ENCODE measurements around the gene IFI27L2. TPM values are rescaled to one million over a fixed set of nuclear protein-coding genes. Genes with fewer than 3 reads are reported as not detected.

IFI27L2 gene
- total RNA-seq, 1 experiment from 2014 or later = 12.4 TPM

GRCh38 chr14:94124582-94125377, 4.6 kb downstream of the IFI27L2 start:
- CTCF ChIA-PET = no interaction called here
- no TSS peak for BruUV-seq (replicated peaks)
- no peaks in the 10 kb centered on the region for H3K36me3 ChIP-seq (ENCODE audit: insufficient read depth, low read length, poor library complexity, severe bottlenecking)
- intact Hi-C loops (cut with micrococcal nuclease; ENCODE audit: unreplicated experiment) = no loop called here
- no peak overlapping the region for H3K27ac ChIP-seq (ENCODE audit: low read depth, low read length, poor library complexity, severe bottlenecking)
- POLR2A ChIA-PET (ENCODE audit: low non-redundant PET) = interaction anchor here (0.5 kb wide), 1 partner anchor 17 kb away, joined by 3 read pairs; no protein-coding TSS in a partner anchor
- H3K4me3 ChIP-seq (ENCODE audit: low read depth, low read length, poor library complexity, severe bottlenecking) = no peak overlapping the region
- H3K9me3 ChIP-seq (ENCODE audit: low read depth, low read length, poor library complexity, severe bottlenecking) = no peaks in the 10 kb centered on the region
- no peak for DNase-seq (ENCODE audit: low spot score)
- no peaks in the 10 kb centered on the region for H3K27me3 ChIP-seq (replicated peaks; ENCODE audit: insufficient read depth, low read depth, low read length, poor library complexity)
- H3K4me1 ChIP-seq (ENCODE audit: insufficient read depth, low read length, poor library complexity, severe bottlenecking) = no peaks in the 10 kb centered on the region
- no peak for TF ChIP-seq EZH2 (IDR thresholded peaks at IDR 0.05; ENCODE audit: borderline replicate concordance, low read depth, low read length, poor library complexity, severe bottlenecking)
- TF ChIP-seq CTCF (conservative IDR thresholded peaks at IDR 0.05; ENCODE audit: low read depth, low read length) = no peak

- ChIA-PET POLR2A (ENCODE audit: low non-redundant PET) (interaction anchor here (0.7 kb wide), 1 partner anchor 955 kb away, joined by 3 read pairs; no protein-coding TSS in a partner anchor), CTCF (no interaction called here)
- Histone ChIP-seq H3K27ac (ENCODE audit: low read depth, low read length, poor library complexity, severe bottlenecking) (no peak overlapping the region), H3K27me3 (replicated peaks; ENCODE audit: insufficient read depth, low read depth, low read length, poor library complexity) (no peaks in the 10 kb centered on the region), H3K36me3 (ENCODE audit: insufficient read depth, low read length, poor library complexity, severe bottlenecking) (no peaks in the 10 kb centered on the region), H3K4me3 (ENCODE audit: low read depth, low read length, poor library complexity, severe bottlenecking) (no peak overlapping the region), H3K9me3 (ENCODE audit: low read depth, low read length, poor library complexity, severe bottlenecking) (no peaks in the 10 kb centered on the region), H3K4me1 (ENCODE audit: insufficient read depth, low read length, poor library complexity, severe bottlenecking) (no peaks in the 10 kb centered on the region)
- TF ChIP-seq CTCF (conservative IDR thresholded peaks at IDR 0.05; ENCODE audit: low read depth, low read length) (no peak), EZH2 (IDR thresholded peaks at IDR 0.05; ENCODE audit: borderline replicate concordance, low read depth, low read length, poor library complexity, severe bottlenecking) (no peak)
- intact Hi-C loops (cut with micrococcal nuclease; ENCODE audit: unreplicated experiment) = no loop called here
- no peak for DNase-seq (ENCODE audit: low spot score)
- no TSS peak for BruUV-seq (replicated peaks)
Observed at GRCh38 chr14:94123868-94124267, 5.5 kb downstream of the IFI27L2 start.

GRCh38 chr14:94123296-94123695, 6.1 kb downstream of the IFI27L2 start:
- Histone ChIP-seq H3K27me3 (replicated peaks; ENCODE audit: insufficient read depth, low read depth, low read length, poor library complexity) (no peaks in the 10 kb centered on the region), H3K27ac (ENCODE audit: low read depth, low read length, poor library complexity, severe bottlenecking) (no peak overlapping the region), H3K4me3 (ENCODE audit: low read depth, low read length, poor library complexity, severe bottlenecking) (no peak overlapping the region), H3K9me3 (ENCODE audit: low read depth, low read length, poor library complexity, severe bottlenecking) (no peaks in the 10 kb centered on the region), H3K36me3 (ENCODE audit: insufficient read depth, low read length, poor library complexity, severe bottlenecking) (no peaks in the 10 kb centered on the region), H3K4me1 (ENCODE audit: insufficient read depth, low read length, poor library complexity, severe bottlenecking) (no peaks in the 10 kb centered on the region)
- intact Hi-C loops (cut with micrococcal nuclease; ENCODE audit: unreplicated experiment) = no loop called here
- BruUV-seq (replicated peaks) = no TSS peak
- CTCF ChIA-PET = no interaction called here
- POLR2A ChIA-PET (ENCODE audit: low non-redundant PET) = interaction anchor here (0.7 kb wide), 1 partner anchor 954 kb away, joined by 3 read pairs; no protein-coding TSS in a partner anchor
- TF ChIP-seq CTCF (conservative IDR thresholded peaks at IDR 0.05; ENCODE audit: low read depth, low read length) (no peak), EZH2 (IDR thresholded peaks at IDR 0.05; ENCODE audit: borderline replicate concordance, low read depth, low read length, poor library complexity, severe bottlenecking) (no peak)
- DNase-seq (ENCODE audit: low spot score) = no peak

Measured in A673 (cell line).